ENCODE data around the gene GRIK4. TPM values are rescaled to one million over a fixed set of nuclear protein-coding genes. Genes with fewer than 3 reads are reported as not detected.
A peak's percentile ranks its signal among the peaks of the same experiment; 100 is the strongest.

Gene GRIK4
- polyA plus RNA-seq, 1 donor: 0.30 TPM

- DNase-seq: no peak
Measured at GRCh38 chr11:120816176-120816575, 304.6 kb downstream of the GRIK4 start.

- no peak for DNase-seq
Measured at GRCh38 chr11:120816711-120817110, 305.2 kb downstream of the GRIK4 start.

GRCh38 chr11:120817158-120817557 is 305.6 kb downstream of the GRIK4 start:
- DNase-seq: no peak

GRCh38 chr11:120818097-120818496 is 306.5 kb downstream of the GRIK4 start:
- no peak for DNase-seq

- no peak for DNase-seq
Measured at GRCh38 chr11:120819003-120819402, 307.5 kb downstream of the GRIK4 start.

GRCh38 chr11:120819437-120820365 is 308.2 kb downstream of the GRIK4 start:
- DNase-seq: peak; percentile 37

- DNase-seq: no peak
Measured at GRCh38 chr11:120823159-120823558, 311.6 kb downstream of the GRIK4 start.

- DNase-seq: no peak
Measured at GRCh38 chr11:120824242-120824641, 312.7 kb downstream of the GRIK4 start.

- no peak for DNase-seq
Measured at GRCh38 chr11:120827198-120827597, 315.6 kb downstream of the GRIK4 start.

GRCh38 chr11:120827820-120828219 is 316.3 kb downstream of the GRIK4 start:
- DNase-seq: no peak

- no peak for DNase-seq
Measured at GRCh38 chr11:120828847-120829246, 317.3 kb downstream of the GRIK4 start.

GRCh38 chr11:120830085-120830620 is 318.6 kb downstream of the GRIK4 start:
- DNase-seq: peak; percentile 11

- peak; percentile 29 for DNase-seq
Measured at GRCh38 chr11:120832481-120833238, 321.1 kb downstream of the GRIK4 start.

GRCh38 chr11:120834686-120835210 is 323.2 kb downstream of the GRIK4 start:
- no peak for DNase-seq

- no peak for DNase-seq
Measured at GRCh38 chr11:120835601-120836228, 324.2 kb downstream of the GRIK4 start.

GRCh38 chr11:120837696-120838095 is 326.1 kb downstream of the GRIK4 start:
- no peak for DNase-seq

- DNase-seq: no peak
Measured at GRCh38 chr11:120839201-120839600, 327.7 kb downstream of the GRIK4 start.

GRCh38 chr11:120839846-120840402 is 328.4 kb downstream of the GRIK4 start:
- no peak for DNase-seq

GRCh38 chr11:120840661-120841060 is 329.1 kb downstream of the GRIK4 start:
- DNase-seq: no peak

- DNase-seq: no peak
Measured at GRCh38 chr11:120841074-120841473, 329.5 kb downstream of the GRIK4 start.

- no peak for DNase-seq
Measured at GRCh38 chr11:120842195-120842594, 330.6 kb downstream of the GRIK4 start.

- DNase-seq: no peak
Measured at GRCh38 chr11:120853435-120853834, 341.9 kb downstream of the GRIK4 start.
